Activated CD4-positive, alpha-beta T cell treated with anti-CD3 and anti-CD28 coated beads for 48 hours (primary cell): ENCODE results near the gene SPNS1.
"Not testable (repeated sequence)": the region's sequence is repeated elsewhere in the genome, so short reads cannot be mapped to it uniquely, and the experiment has no call there.

Experiments
- DNase-seq: peaks from one replicate; pipeline ENCODE4 v3.0.0-alpha.2; 2020

Gene SPNS1

GRCh38 chr16:28992496-28992895 lies 17.9 kb downstream of the SPNS1 start:
- no peak for DNase-seq

DNA sequence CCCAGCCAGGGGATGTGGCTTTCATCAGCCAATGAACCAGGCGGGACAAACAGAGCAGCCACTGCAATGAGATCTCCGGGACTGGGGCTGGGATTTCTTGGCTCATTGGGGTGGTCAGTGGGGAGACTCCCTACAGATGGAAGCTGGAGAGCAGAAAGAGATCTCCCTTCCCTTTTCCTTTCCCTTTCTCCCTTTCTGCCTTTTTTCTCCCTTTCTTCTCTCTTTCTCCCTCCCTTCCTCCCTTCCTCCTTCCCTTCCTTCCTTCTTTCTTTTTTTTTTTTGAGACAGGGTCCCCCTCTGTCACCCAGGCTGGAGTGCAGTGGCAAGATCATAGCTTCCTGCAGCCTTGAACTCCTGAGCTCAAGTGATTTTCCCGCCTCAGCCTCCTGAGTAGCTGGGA lies 24.3 kb downstream of the SPNS1 start:
- DNase-seq = no peak

DNA sequence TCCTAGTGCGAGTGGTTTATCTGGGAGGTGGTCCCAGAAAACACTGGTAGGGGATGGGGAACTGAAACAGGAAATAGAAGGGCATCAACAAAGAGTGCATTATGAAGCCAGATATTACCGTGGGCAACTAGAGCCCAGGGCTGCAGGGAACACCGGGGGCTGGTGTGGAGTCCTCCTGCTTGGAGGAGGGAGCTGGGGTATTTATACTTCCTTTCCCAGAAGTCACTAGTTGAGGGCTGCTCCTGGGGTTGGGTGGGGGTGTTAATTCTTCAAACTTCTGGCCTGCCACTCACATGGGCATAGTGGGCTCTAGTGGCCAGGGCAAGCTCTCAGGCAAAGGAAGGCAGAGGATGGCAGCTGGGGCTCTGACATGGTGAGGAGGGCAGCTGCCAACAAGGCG lies 25.0 kb downstream of the SPNS1 start:
- no peak for DNase-seq

DNA sequence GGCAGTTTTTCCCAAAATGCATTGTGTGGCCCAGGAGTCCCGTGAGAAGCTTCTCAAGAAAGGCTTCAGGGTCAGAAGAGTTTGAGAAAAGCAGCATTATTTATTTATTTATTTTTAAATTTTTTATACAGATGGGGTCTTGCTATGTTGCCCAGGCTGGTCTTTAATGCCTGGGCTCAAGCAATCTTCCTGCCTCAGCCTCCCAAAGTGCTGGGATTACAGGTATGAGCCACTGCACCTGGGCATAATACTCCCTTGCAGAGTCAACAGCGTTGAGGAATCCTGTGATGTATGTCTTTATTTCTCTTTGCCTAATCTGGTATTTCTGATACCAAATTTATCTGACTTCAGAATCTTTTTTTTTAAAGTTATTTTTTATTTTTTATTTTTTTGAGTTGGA lies 25.4 kb downstream of the SPNS1 start:
- no peak for DNase-seq

- not testable (repeated sequence) for DNase-seq
Measured at GRCh38 chr16:29004496-29005139, 30.0 kb downstream of the SPNS1 start.

DNA sequence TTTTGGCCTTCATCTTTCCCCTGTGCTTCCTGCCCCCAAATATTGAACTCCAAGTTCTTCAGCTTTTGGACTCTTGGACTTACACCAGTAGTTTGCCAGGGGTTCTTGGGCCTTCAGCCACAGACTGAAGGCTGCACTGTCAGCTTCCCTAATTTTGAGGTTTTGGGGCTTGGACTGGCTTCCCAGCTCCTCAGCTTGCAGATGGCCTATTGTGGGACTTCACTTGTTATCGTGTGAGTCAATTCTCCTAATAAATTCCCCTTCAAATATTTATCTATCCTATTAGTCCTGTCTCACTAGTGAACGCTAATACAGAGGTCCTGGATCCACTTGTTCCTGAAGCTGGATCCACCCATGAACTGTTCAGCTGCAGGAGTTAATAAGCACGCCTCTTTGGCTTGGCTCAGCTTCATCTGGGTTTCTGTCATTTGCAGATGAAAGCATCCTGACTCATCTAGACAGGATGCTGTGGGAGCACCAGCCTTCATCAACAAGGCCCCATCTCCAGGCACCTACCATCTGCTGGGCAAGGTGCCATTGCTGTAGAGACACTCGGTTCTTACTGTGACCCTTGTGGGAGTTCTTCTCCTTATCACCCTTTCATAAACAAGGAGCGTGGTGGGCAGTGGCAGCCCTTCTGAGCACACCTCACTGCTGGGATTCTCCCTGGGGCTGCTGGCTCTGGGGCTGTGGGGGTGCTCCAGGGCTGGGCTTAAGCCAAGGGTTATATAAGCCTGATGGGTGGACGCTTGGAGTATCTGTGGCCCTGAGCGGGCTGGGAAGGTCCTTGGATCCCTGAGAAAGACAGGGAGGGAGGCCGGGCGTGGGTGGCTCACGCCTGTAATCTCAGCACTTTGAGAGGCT lies 33.4 kb downstream of the SPNS1 start:
- DNase-seq = peak; percentile 83

DNA sequence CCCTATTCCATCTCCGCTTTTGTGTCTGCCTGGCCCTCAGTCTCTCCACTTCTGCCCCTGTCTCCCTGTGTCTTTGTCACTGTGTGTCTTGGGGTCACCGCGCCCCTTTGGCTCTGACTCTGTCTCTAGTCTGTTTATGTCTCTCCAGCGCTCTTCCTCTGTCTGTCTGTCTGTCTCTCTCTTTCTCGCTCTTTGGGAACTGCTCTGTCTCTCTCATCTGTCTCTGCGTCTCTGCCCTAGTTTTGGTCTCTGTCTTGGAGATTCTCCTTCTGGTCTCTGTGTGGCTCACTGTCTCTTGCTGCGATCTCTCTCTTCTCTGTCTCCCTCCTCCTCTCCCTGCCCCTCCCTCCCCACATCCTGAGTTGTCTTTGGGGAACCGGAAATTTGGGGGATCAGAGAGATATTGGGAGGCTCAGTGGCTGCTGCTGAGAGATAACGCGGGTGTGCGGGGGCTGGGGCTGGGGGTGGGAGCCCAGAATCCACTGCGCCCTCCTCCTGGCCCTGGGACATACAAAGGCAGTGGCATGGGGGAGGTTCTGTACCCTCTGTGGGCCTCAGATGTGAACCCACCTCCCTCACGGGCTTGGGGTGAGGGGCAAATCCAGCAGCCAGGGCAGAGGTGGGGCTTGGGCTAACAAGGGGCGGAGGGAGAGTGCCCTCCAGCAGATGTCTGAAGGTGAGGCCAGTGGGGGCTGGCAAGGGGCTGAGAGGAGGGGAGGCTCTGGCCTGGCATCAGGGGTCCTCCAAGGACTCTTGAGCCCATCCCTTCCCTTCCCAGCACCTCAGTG lies 34.7 kb downstream of the SPNS1 start:
- peak; percentile 60 for DNase-seq

- DNase-seq = no peak
Measured at GRCh38 chr16:29009838-29010166, 35.2 kb downstream of the SPNS1 start.

DNA sequence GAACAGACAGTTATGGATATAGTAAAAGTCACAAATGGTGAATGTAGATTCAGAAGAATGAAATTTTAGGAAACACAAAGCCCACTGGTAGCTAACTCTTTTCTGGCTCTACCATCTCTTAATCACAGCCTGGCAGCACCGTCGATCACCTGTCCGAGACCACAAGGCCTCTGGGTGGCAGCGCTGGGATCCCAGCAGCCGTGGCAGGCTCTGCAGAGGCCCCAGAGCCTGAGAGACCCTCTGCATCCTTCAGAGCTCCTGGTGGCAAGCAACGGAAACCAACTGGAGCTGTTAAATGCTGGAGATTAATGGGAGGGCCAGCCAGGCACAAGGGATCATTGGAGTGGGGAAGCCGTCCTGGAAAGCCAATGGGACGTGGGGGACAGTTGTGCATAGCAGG lies 36.5 kb downstream of the SPNS1 start:
- peak; percentile 48 for DNase-seq

- no peak for DNase-seq
Measured at GRCh38 chr16:29011851-29012250, 37.3 kb downstream of the SPNS1 start.

DNA sequence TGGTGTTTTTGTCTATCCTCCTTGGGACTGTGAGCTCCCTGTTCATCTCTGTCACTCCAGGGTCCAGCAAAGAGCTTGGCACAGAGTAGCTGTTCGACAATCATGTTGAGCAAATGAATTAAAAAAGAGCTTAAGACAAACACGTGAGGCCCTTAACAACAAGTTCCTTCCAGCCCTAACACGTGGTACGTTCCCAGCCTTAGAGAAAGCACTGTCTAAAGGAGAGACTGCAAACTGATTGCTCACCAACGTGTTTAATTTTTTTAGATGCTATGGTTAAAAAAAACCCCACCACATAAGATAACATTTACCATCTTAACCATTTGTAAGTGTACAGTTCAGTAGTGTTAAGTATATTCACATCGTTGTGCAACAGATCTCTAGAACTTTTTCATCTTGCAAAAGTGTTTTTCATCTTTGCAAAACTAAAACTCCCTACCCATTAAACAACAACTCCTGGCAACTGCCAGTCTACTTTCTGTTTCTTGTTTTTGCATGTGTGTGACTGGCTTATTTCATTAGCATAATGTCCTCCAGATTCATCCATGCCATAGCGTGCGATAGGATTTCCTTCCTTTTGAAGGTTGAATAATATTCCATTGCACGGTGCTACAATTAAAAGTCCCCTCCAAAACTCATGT lies 38.5 kb downstream of the SPNS1 start:
- DNase-seq = no peak

DNA sequence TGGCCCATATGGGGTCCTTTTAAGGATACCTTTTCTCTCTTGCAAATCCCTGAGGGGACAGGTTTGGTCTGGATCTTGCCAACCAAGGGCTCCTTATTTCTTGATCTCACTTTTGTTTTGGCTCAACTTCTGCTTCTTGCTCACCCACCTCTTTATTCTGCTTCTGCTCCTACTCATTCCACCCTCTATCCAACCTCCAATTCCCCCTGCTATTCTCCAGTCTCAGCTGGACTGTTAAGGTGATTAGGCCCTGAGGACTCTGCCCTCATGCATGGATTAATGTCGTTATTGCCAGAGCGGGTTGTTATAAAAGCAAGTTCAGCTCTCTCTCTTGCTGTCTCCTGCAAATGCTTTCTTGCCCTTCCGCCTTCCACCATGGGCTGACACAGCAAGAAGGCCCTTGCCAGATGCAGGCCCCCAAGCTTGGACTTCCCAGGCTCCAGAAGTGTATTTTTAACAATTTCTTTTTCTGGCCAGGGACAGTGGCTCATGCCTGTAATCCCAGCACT lies 40.0 kb downstream of the SPNS1 start:
- no peak for DNase-seq

DNA sequence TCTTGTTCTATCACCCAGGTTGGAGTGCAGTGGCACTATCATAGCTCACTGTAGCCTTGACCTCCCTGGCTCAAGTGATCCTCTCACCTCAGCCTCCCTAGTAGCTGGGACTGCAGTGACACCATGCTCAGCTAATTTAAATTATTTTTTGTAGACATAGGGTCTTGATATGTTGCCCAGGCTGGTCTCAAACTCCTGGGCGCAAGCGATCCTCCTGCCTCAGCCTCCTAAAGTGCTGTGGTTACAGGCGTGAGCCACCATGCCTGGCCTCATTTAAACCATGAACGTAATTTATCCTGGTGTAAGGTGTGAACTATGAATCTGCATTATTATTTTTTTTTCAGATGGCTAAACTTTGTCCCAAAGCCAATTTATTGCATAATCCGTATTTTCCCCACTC lies 47.6 kb downstream of the SPNS1 start:
- no peak for DNase-seq

GRCh38 chr16:29023279-29024277 lies 49.0 kb downstream of the SPNS1 start:
- DNase-seq = no peak

GRCh38 chr16:29024278-29024677 lies 49.7 kb downstream of the SPNS1 start:
- DNase-seq = no peak

DNA sequence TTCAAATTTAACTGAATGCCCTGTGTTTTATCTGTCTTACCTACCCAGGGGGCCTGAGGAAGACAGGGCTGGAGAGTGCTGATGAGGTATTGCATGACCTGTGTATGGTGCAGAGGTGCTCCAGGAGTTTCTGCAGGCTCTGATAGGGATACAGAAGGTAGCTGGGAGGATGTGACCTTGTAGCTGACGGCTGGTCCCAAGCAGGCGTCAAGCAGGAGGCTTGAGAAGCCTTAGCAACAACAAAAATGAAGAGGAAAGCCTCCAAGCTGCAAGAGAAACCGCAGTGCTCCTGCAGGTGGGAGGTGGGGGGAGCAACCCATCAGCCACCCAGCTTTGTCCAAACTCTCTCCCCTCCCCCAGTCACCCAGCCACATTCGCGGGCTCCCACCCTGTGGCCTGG lies 50.6 kb downstream of the SPNS1 start:
- no peak for DNase-seq

- no peak for DNase-seq
Measured at GRCh38 chr16:29025735-29026134, 51.2 kb downstream of the SPNS1 start.

- DNase-seq = no peak
Measured at GRCh38 chr16:29028457-29029167, 54.0 kb downstream of the SPNS1 start.

DNA sequence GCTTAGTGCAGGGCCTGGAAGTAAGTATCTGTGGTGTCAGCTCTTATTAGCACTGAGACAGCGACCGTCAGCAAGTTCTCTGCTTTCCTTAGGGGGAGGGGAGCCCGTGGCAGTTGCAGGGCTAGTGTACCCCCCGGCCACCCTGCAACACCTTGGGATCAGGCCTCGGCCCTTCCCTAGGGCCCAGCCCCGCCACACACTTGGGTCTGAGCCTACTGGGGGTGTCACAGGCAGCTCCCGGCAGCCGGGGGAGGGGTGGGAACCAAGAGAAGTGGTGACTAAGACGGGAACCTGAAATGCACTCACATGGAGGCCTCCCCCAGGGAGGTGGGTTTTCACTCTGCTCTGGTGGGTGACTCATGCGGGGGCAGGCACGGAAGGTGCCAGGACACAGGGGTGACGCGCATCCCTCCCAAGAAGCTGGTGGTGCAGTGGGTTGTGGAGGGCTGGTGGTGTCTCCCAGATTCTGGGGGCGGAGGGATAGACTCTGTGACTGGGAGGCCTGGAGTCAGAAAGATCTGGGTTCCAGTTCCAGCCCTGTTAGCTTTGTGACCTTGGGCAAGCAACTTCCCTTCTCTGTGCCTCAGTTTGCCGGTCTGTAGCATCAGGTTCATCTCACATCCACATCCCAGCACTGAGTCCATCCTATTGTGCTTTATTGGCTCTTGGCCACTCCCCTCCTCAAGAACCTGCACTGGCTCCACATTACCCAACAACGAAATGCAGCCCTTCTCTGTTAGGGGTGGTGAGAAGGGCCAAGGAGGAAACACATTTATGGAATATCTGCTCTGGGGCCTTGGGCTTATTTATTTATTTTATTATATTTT lies 54.8 kb downstream of the SPNS1 start:
- DNase-seq = peak; percentile 96
